GM12878 (cell line): ENCODE results near the gene UVRAG. TPM values are rescaled to one million over a fixed set of nuclear protein-coding genes. Genes with fewer than 3 reads are reported as not detected.
A peak's percentile ranks its signal among the peaks of the same experiment; 100 is the strongest.

Experiments
- ATAC-seq: fragments of 200-7000 bp; cut with Tn5 transposase; 3 replicates; pipeline ENCODE4 v1.9.1; 2020; ENCODE audit warnings: mild to moderate bottlenecking, moderate library complexity
- BruUV-seq: library from RNA; stranded (reverse); fragments of 400-500 nt; replicated peaks from 2 replicates; lab custom pipeline; 2021; lab: Mats Ljungman, UMichigan
- CTCF ChIA-PET: fragments of 300-600 bp; sonication (Branson Sonifier 250); formaldehyde crosslinking; extraction: SDS; loops from one replicate; lab custom pipeline; 2021; ENCODE audit warnings: inconsistent platforms; lab: Yijun Ruan, JAX
- POLR2A ChIA-PET: fragments of 350-600 bp; formaldehyde crosslinking; extraction: SDS; loops from one replicate; lab custom pipeline; 2021; ENCODE audit warnings: inconsistent platforms; lab: Charles Lee
- RAD21 ChIA-PET: fragments of 300-600 bp; sonication (Branson Sonifier 250); formaldehyde crosslinking; loops from one replicate; lab custom pipeline; 2023; ENCODE audit warnings: antibody characterized with exemption; ENCODE audit not compliant: unreplicated experiment; lab: Charles Lee
- SMC1A ChIA-PET: fragments of 300-600 bp; sonication (Branson Sonifier 250); formaldehyde crosslinking; loops from one replicate; lab custom pipeline; 2023; ENCODE audit not compliant: unreplicated experiment, uncharacterized antibody; lab: Charles Lee
- DNase-seq: peaks from one replicate; pipeline ENCODE4 v3.0.0-alpha.2; 2011; ENCODE audit warnings: low read depth, low spot score
- FAIRE-seq: peaks from 3 replicates; lab custom pipeline; 2011; peaks lifted over from hg19 to GRCh38; lab: Jason Lieb, UNC
- H2AFZ ChIP-seq: 2 replicates; pipeline ENCODE4 v1.6.0; 2011; ENCODE audit warnings: low read depth, low read length, control low read depth; ENCODE audit not compliant: control insufficient read depth
- H3K27ac ChIP-seq: 2 replicates; pipeline ENCODE4 v1.5.1; 2011; ENCODE audit warnings: control low read depth; ENCODE audit not compliant: control insufficient read depth, insufficient read depth
- H3K27me3 ChIP-seq, 2 experiments: replicated peaks in 1 of 2; 2 replicates each; pipeline versions ENCODE4 v1.6.0 to v1.6.1; 2011; ENCODE audit warnings: low read length in 1 of 2; ENCODE audit not compliant: control insufficient read depth in 2 of 2, insufficient read depth in 2 of 2
- H3K36me3 ChIP-seq, 2 experiments: 2 replicates each; pipeline ENCODE4 v1.5.1; 2011; ENCODE audit warnings: low read length in 1 of 2; ENCODE audit not compliant: control insufficient read depth in 2 of 2, insufficient read depth in 2 of 2
- H3K4me1 ChIP-seq: 2 replicates; pipeline ENCODE4 v1.6.1; 2011; ENCODE audit warnings: mild to moderate bottlenecking, low read length, moderate library complexity, mixed read lengths; ENCODE audit not compliant: control insufficient read depth, insufficient read depth
- H3K4me2 ChIP-seq: 2 replicates; pipeline ENCODE4 v1.6.0; 2011; ENCODE audit warnings: control low read depth; ENCODE audit not compliant: control insufficient read depth, insufficient read depth
- H3K4me3 ChIP-seq: fragments of 200-600 bp; sonication (generic); 2 replicates; pipeline ENCODE4 v1.5.1; 2016
- H3K79me2 ChIP-seq: 2 replicates; pipeline ENCODE4 v1.6.0; 2011; ENCODE audit warnings: low read length; ENCODE audit not compliant: control insufficient read depth, insufficient read depth
- H3K9ac ChIP-seq: 2 replicates; pipeline ENCODE4 v1.8.0; 2011; ENCODE audit warnings: low read length, control low read depth, mixed read lengths; ENCODE audit not compliant: control insufficient read depth, insufficient read depth
- H3K9me3 ChIP-seq: replicated peaks from 3 replicates; pipeline ENCODE4 v1.5.1; 2011; ENCODE audit warnings: mild to moderate bottlenecking, low read length; ENCODE audit not compliant: control insufficient read depth, insufficient read depth
- H4K20me1 ChIP-seq: 2 replicates; pipeline ENCODE4 v1.6.0; 2011; ENCODE audit not compliant: control insufficient read depth, insufficient read depth
- ATF2 ChIP-seq: IDR thresholded peaks from 2 replicates; pipeline ENCODE4 v1.6.1; 2012; ENCODE audit warnings: low read length, inconsistent platforms
- BACH1 ChIP-seq: fragments of 450-650 bp; IDR thresholded peaks from 2 replicates; pipeline ENCODE4 v1.6.1; 2017; ENCODE audit warnings: mild to moderate bottlenecking, borderline replicate concordance
- BRCA1 ChIP-seq: IDR thresholded peaks from 2 replicates; pipeline ENCODE4 v1.6.1; 2011; ENCODE audit warnings: low read depth, low read length, improper control_type of control experiment
- CBX3 ChIP-seq: fragments of 200-600 bp; sonication (generic); IDR thresholded peaks from 2 replicates; pipeline ENCODE4 v1.6.1; 2016; ENCODE audit warnings: low read depth, borderline replicate concordance
- CEBPZ ChIP-seq: fragments of 150-350 bp; IDR thresholded peaks from 2 replicates; pipeline ENCODE4 v1.6.1; 2016; ENCODE audit warnings: low read depth, low read length
- HDAC2 ChIP-seq: fragments of 200-600 bp; sonication (generic); IDR thresholded peaks from 2 replicates; pipeline ENCODE4 v1.6.1; 2017
- IKZF2 ChIP-seq, 2 experiments: fragments of 450-650 bp; IDR thresholded peaks; 2 replicates each; pipeline ENCODE4 v1.6.1; 2017; ENCODE audit warnings: mild to moderate bottlenecking in 2 of 2, moderate library complexity in 2 of 2
- JUND ChIP-seq: IDR thresholded peaks from 2 replicates; pipeline ENCODE4 v1.6.1; 2012; ENCODE audit warnings: low read depth, mild to moderate bottlenecking, low read length, improper control_type of control experiment, moderate library complexity
- MLLT1 ChIP-seq: fragments of 450-650 bp; IDR thresholded peaks from 2 replicates; pipeline ENCODE4 v1.6.1; 2016; ENCODE audit warnings: mild to moderate bottlenecking
- MYB ChIP-seq: fragments of 150-350 bp; IDR thresholded peaks from 2 replicates; pipeline ENCODE4 v1.6.1; 2014; ENCODE audit warnings: mild to moderate bottlenecking, low read depth, low read length, borderline replicate concordance
- PKNOX1 ChIP-seq: fragments of 450-650 bp; IDR thresholded peaks from 2 replicates; pipeline ENCODE4 v1.6.1; 2016; ENCODE audit warnings: mild to moderate bottlenecking
- RAD21 ChIP-seq: IDR thresholded peaks from 2 replicates; pipeline ENCODE4 v1.6.1; 2011; ENCODE audit warnings: mild to moderate bottlenecking, low read depth, low read length, moderate library complexity; ENCODE audit not compliant: insufficient read depth
- SIX5 ChIP-seq: IDR thresholded peaks from 2 replicates; pipeline ENCODE4 v1.6.1; 2011; ENCODE audit warnings: mild to moderate bottlenecking, low read depth, low read length, moderate library complexity; ENCODE audit not compliant: severe bottlenecking
- SREBF1 ChIP-seq: IDR thresholded peaks from 2 replicates; pipeline ENCODE4 v1.6.1; 2012; ENCODE audit warnings: mild to moderate bottlenecking, low read length
- STAT3 ChIP-seq: IDR thresholded peaks from 2 replicates; pipeline ENCODE4 v1.6.1; 2011; ENCODE audit warnings: low read depth, low read length, improper control_type of control experiment
- SUZ12 ChIP-seq: fragments of 200-600 bp; sonication (generic); IDR thresholded peaks from one replicate; pipeline ENCODE4 v1.6.1; 2018; ENCODE audit warnings: antibody characterized with exemption, mild to moderate bottlenecking; ENCODE audit not compliant: unreplicated experiment
- TBL1XR1 ChIP-seq: IDR thresholded peaks from 2 replicates; pipeline ENCODE4 v1.6.1; 2012; ENCODE audit warnings: low read depth, low read length, improper control_type of control experiment
- ZSCAN29 ChIP-seq: fragments of 450-650 bp; IDR thresholded peaks from 2 replicates; pipeline ENCODE4 v1.6.1; 2017; ENCODE audit warnings: mild to moderate bottlenecking, moderate library complexity
- WGBS: methylation state at CpG from one replicate; pipeline ENCODE4 v1.1.6; 2016; ENCODE audit warnings: low lambda C conversion rate; ENCODE audit not compliant: insufficient replicate concordance, insufficient coverage; ENCODE audit errors: missing lambda C conversion rate; 5-methylcytosine and 5-hydroxymethylcytosine counted together
- in situ Hi-C: fragments of 300-500 bp; cut with MboI; formaldehyde crosslinking; loops from 9 replicates; pipeline ENCODE4 v1.14.3; 2018; ENCODE audit warnings: mixed read lengths
- intact Hi-C: fragments of 100-400 bp; cut with micrococcal nuclease; formaldehyde crosslinking; loops from one replicate; pipeline ENCODE4 v1.14.2; 2022; ENCODE audit not compliant: unreplicated experiment
- polyA plus RNA-seq, 11 experiments: library from polyadenylated mRNA; depleted of rRNA in 4 of 11; unstranded in 6 of 11; stranded (reverse) in 5 of 11; fragments of >200 nt; fragmentation: Nextera tagmentation in 4 of 11; fragmentation: Illumina TruSeq in 1 of 11; extraction: Ambion mirVana in 4 of 11; extraction: Trizol in 1 of 11; gene quantifications; 1 replicate in 1 of 11; 2 replicates in 10 of 11; pipeline versions ENCODE4 v1.2.1 to v1.2.3, GENCODE V29; 2011 to 2016; ENCODE audit warnings: inconsistent platforms in 2 of 11, missing spikeins in 2 of 11, low read depth in 1 of 11
- total RNA-seq, 4 experiments: library from RNA; depleted of rRNA in 3 of 4; stranded (reverse); fragments of >200 nt in 3 of 4; fragmentation: Illumina TruSeq in 1 of 4; extraction: Trizol in 1 of 4; gene quantifications; 2 replicates each; pipeline versions ENCODE4 v1.2.1 to v1.2.3, GENCODE V29; 2013 to 2021

Gene UVRAG
- total and polyA plus RNA-seq, 10 of the 15 experiments (the other 5 are each of a cell fraction or from before 2014, with no cell fraction given), result 7.0 to 43.4 (median 37.0) TPM

- no peak overlapping the region for H2AFZ ChIP-seq
- H3K4me1 ChIP-seq, result peaks cover 10% of the 10 kb centered on the region
- ATAC-seq (peak; percentile 89), DNase-seq (peak; percentile 37), FAIRE-seq (peak; percentile 87)
- no peaks in the 10 kb centered on the region for H4K20me1 ChIP-seq
- POLR2A ChIA-PET, result no interaction called here
- no peak overlapping the region for H3K4me3 ChIP-seq
- H3K36me3 ChIP-seq, result peaks cover 5 to 25% of the 10 kb centered on the region in 2 experiments
- H3K4me2 ChIP-seq, result peak overlapping the region; percentile 65; the same call in 1 of the 2 replicates
- BruUV-seq, result no TSS peak
- RAD21 ChIA-PET, result no interaction called here
- SMC1A ChIA-PET, result no interaction called here
- no peaks in the 10 kb centered on the region; the same call in 2 of the 3 replicates for H3K9me3 ChIP-seq
- H3K27me3 ChIP-seq, result no peaks in the 10 kb centered on the region
- intact Hi-C loops (no loop called here), in situ Hi-C loops (no loop called here)
- CTCF ChIA-PET, result no interaction called here
- no peaks in the 10 kb centered on the region for H3K79me2 ChIP-seq
- WGBS, result 17% methylated on average over 6 of the region's 6 CpGs
- no peak overlapping the region for H3K9ac ChIP-seq
- peak overlapping the region; percentile 46 for H3K27ac ChIP-seq
- TF ChIP-seq STAT3 (no peak), CEBPZ (no peak), BRCA1 (no peak), SREBF1 (no peak), ZSCAN29 (no peak), HDAC2 (no peak), BACH1 (no peak), JUND (no peak), IKZF2 (IDR thresholded peaks at IDR 0.05) (no peak), TBL1XR1 (0 out of 2 replicates have a peak, but pooled peaks have one; percentile 22), CBX3 (no peak), ATF2 (peak; percentile 84), SUZ12 (no peak), MYB (no peak), PKNOX1 (no peak), SIX5 (no peak), RAD21 (no peak), MLLT1 (no peak)
Measured at GRCh38 chr11:76062733-76063132, 247.7 kb downstream of the UVRAG start.
